GM12878 (cell line): ENCODE data around the gene STARD4. TPM values are rescaled to one million over a fixed set of nuclear protein-coding genes. Genes with fewer than 3 reads are reported as not detected.

Source experiments
- ATAC-seq: fragments of 200-7000 bp; cut with Tn5 transposase; 3 replicates; pipeline ENCODE4 v1.9.1; 2020; ENCODE audit warnings: mild to moderate bottlenecking, moderate library complexity
- BruUV-seq: library from RNA; stranded (reverse); fragments of 400-500 nt; replicated peaks from 2 replicates; lab custom pipeline; 2021; lab: Mats Ljungman, UMichigan
- CTCF ChIA-PET: fragments of 300-600 bp; sonication (Branson Sonifier 250); formaldehyde crosslinking; extraction: SDS; loops from one replicate; lab custom pipeline; 2021; ENCODE audit warnings: inconsistent platforms; lab: Yijun Ruan, JAX
- POLR2A ChIA-PET: fragments of 350-600 bp; formaldehyde crosslinking; extraction: SDS; loops from one replicate; lab custom pipeline; 2021; ENCODE audit warnings: inconsistent platforms; lab: Charles Lee
- RAD21 ChIA-PET: fragments of 300-600 bp; sonication (Branson Sonifier 250); formaldehyde crosslinking; loops from one replicate; lab custom pipeline; 2023; ENCODE audit warnings: antibody characterized with exemption; ENCODE audit not compliant: unreplicated experiment; lab: Charles Lee
- SMC1A ChIA-PET: fragments of 300-600 bp; sonication (Branson Sonifier 250); formaldehyde crosslinking; loops from one replicate; lab custom pipeline; 2023; ENCODE audit not compliant: unreplicated experiment, uncharacterized antibody; lab: Charles Lee
- DNase-seq: peaks from one replicate; pipeline ENCODE4 v3.0.0-alpha.2; 2011; ENCODE audit warnings: low read depth, low spot score
- FAIRE-seq: peaks from 3 replicates; lab custom pipeline; 2011; peaks lifted over from hg19 to GRCh38; lab: Jason Lieb, UNC
- H2AFZ ChIP-seq: 2 replicates; pipeline ENCODE4 v1.6.0; 2011; ENCODE audit warnings: low read depth, low read length, control low read depth; ENCODE audit not compliant: control insufficient read depth
- H3K27ac ChIP-seq: 2 replicates; pipeline ENCODE4 v1.5.1; 2011; ENCODE audit warnings: control low read depth; ENCODE audit not compliant: control insufficient read depth, insufficient read depth
- H3K27me3 ChIP-seq, 2 experiments: replicated peaks in 1 of 2; 2 replicates each; pipeline versions ENCODE4 v1.6.0 to v1.6.1; 2011; ENCODE audit warnings: low read length in 1 of 2; ENCODE audit not compliant: control insufficient read depth in 2 of 2, insufficient read depth in 2 of 2
- H3K36me3 ChIP-seq, 2 experiments: 2 replicates each; pipeline ENCODE4 v1.5.1; 2011; ENCODE audit warnings: low read length in 1 of 2; ENCODE audit not compliant: control insufficient read depth in 2 of 2, insufficient read depth in 2 of 2
- H3K4me1 ChIP-seq: 2 replicates; pipeline ENCODE4 v1.6.1; 2011; ENCODE audit warnings: mild to moderate bottlenecking, low read length, moderate library complexity, mixed read lengths; ENCODE audit not compliant: control insufficient read depth, insufficient read depth
- H3K4me2 ChIP-seq: 2 replicates; pipeline ENCODE4 v1.6.0; 2011; ENCODE audit warnings: control low read depth; ENCODE audit not compliant: control insufficient read depth, insufficient read depth
- H3K4me3 ChIP-seq: fragments of 200-600 bp; sonication (generic); 2 replicates; pipeline ENCODE4 v1.5.1; 2016
- H3K79me2 ChIP-seq: 2 replicates; pipeline ENCODE4 v1.6.0; 2011; ENCODE audit warnings: low read length; ENCODE audit not compliant: control insufficient read depth, insufficient read depth
- H3K9ac ChIP-seq: 2 replicates; pipeline ENCODE4 v1.8.0; 2011; ENCODE audit warnings: low read length, control low read depth, mixed read lengths; ENCODE audit not compliant: control insufficient read depth, insufficient read depth
- H3K9me3 ChIP-seq: replicated peaks from 3 replicates; pipeline ENCODE4 v1.5.1; 2011; ENCODE audit warnings: mild to moderate bottlenecking, low read length; ENCODE audit not compliant: control insufficient read depth, insufficient read depth
- H4K20me1 ChIP-seq: 2 replicates; pipeline ENCODE4 v1.6.0; 2011; ENCODE audit not compliant: control insufficient read depth, insufficient read depth
- CBFB ChIP-seq: IDR thresholded peaks from 2 replicates; pipeline ENCODE4 v1.6.1; 2016; ENCODE audit warnings: antibody characterized with exemption, low read depth
- DPF2 ChIP-seq: fragments of 450-650 bp; IDR thresholded peaks from 2 replicates; pipeline ENCODE4 v1.6.1; 2017; ENCODE audit warnings: mild to moderate bottlenecking
- GABPA ChIP-seq: IDR thresholded peaks from 2 replicates; pipeline ENCODE4 v1.6.1; 2014; ENCODE audit warnings: antibody characterized with exemption, low read depth, mild to moderate bottlenecking, inconsistent platforms
- JUNB ChIP-seq: IDR thresholded peaks from 2 replicates; pipeline ENCODE4 v1.6.1; 2016; ENCODE audit warnings: antibody characterized with exemption, mild to moderate bottlenecking
- MLLT1 ChIP-seq: fragments of 450-650 bp; IDR thresholded peaks from 2 replicates; pipeline ENCODE4 v1.6.1; 2016; ENCODE audit warnings: mild to moderate bottlenecking
- PAX8 ChIP-seq: fragments of 450-650 bp; IDR thresholded peaks from 2 replicates; pipeline ENCODE4 v1.6.1; 2017; ENCODE audit warnings: mild to moderate bottlenecking, moderate library complexity
- PML ChIP-seq: IDR thresholded peaks from 2 replicates; pipeline ENCODE4 v1.6.1; 2012; ENCODE audit warnings: low read length, inconsistent platforms
- SIN3A ChIP-seq: IDR thresholded peaks from 2 replicates; pipeline ENCODE4 v1.6.1; 2012; ENCODE audit warnings: low read depth, low read length, improper control_type of control experiment
- ZBED1 ChIP-seq: IDR thresholded peaks from 2 replicates; pipeline ENCODE4 v1.6.1; 2016; ENCODE audit warnings: borderline replicate concordance
- ZZZ3 ChIP-seq: IDR thresholded peaks from 2 replicates; pipeline ENCODE4 v1.6.1; 2011; ENCODE audit warnings: low read depth; ENCODE audit not compliant: control insufficient read depth, insufficient read length
- WGBS: methylation state at CpG from one replicate; pipeline ENCODE4 v1.1.6; 2016; ENCODE audit warnings: low lambda C conversion rate; ENCODE audit not compliant: insufficient replicate concordance, insufficient coverage; ENCODE audit errors: missing lambda C conversion rate; 5-methylcytosine and 5-hydroxymethylcytosine counted together
- in situ Hi-C: fragments of 300-500 bp; cut with MboI; formaldehyde crosslinking; loops from 9 replicates; pipeline ENCODE4 v1.14.3; 2018; ENCODE audit warnings: mixed read lengths
- intact Hi-C: fragments of 100-400 bp; cut with micrococcal nuclease; formaldehyde crosslinking; loops from one replicate; pipeline ENCODE4 v1.14.2; 2022; ENCODE audit not compliant: unreplicated experiment
- polyA plus RNA-seq, 11 experiments: library from polyadenylated mRNA; depleted of rRNA in 4 of 11; unstranded in 6 of 11; stranded (reverse) in 5 of 11; fragments of >200 nt; fragmentation: Nextera tagmentation in 4 of 11; fragmentation: Illumina TruSeq in 1 of 11; extraction: Ambion mirVana in 4 of 11; extraction: Trizol in 1 of 11; gene quantifications; 1 replicate in 1 of 11; 2 replicates in 10 of 11; pipeline versions ENCODE4 v1.2.1 to v1.2.3, GENCODE V29; 2011 to 2016; ENCODE audit warnings: inconsistent platforms in 2 of 11, missing spikeins in 2 of 11, low read depth in 1 of 11
- total RNA-seq, 4 experiments: library from RNA; depleted of rRNA in 3 of 4; stranded (reverse); fragments of >200 nt in 3 of 4; fragmentation: Illumina TruSeq in 1 of 4; extraction: Trizol in 1 of 4; gene quantifications; 2 replicates each; pipeline versions ENCODE4 v1.2.1 to v1.2.3, GENCODE V29; 2013 to 2021

Gene STARD4
- total and polyA plus RNA-seq, 10 of the 15 experiments (the other 5 are each of a cell fraction or from before 2014, with no cell fraction given) = 41.9 to 190 (median 71.6) TPM

- POLR2A ChIA-PET = no interaction called here
- Histone ChIP-seq H3K27me3 (no peaks in the 10 kb centered on the region), H3K27ac (no peak overlapping the region), H3K4me3 (no peak overlapping the region), H2AFZ (no peak overlapping the region), H3K36me3 (peaks cover 0 to 6% of the 10 kb centered on the region in 2 experiments; a peak in 1 of 4 replicates), H3K4me2 (no peak overlapping the region), H3K9ac (no peak overlapping the region), H3K9me3 (no peaks in the 10 kb centered on the region; the same call in 2 of the 3 replicates), H3K4me1 (no peaks in the 10 kb centered on the region), H3K79me2 (no peaks in the 10 kb centered on the region), H4K20me1 (no peaks in the 10 kb centered on the region)
- no peak for FAIRE-seq
- no peak for DNase-seq
- CTCF ChIA-PET = interaction anchor here (0.6 to 1.0 kb wide), 2 partner anchors 64 to 296 kb away, joined by 3 read pairs; no protein-coding TSS in a partner anchor
- RAD21 ChIA-PET = no interaction called here
- WGBS = 73% methylated on average over 2 of the region's 2 CpGs
- intact Hi-C loops = no loop called here
- SMC1A ChIA-PET = interaction anchor here (0.7 to 1.2 kb wide), 4 partner anchors 9 to 134 kb away, joined by 3 read pairs; no protein-coding TSS in a partner anchor
- ATAC-seq = no peak
- BruUV-seq = no TSS peak
- TF ChIP-seq JUNB (no peak), SIN3A (no peak), GABPA (no peak), CBFB (no peak), DPF2 (no peak), PAX8 (no peak), PML (no peak), ZZZ3 (no peak), ZBED1 (no peak), MLLT1 (no peak)
- in situ Hi-C loops = no loop called here
Measured at GRCh38 chr5:111454776-111455175, 57.6 kb downstream of the STARD4 start.
